Measurements from ENCODE around the gene BCL11B.

DNA sequence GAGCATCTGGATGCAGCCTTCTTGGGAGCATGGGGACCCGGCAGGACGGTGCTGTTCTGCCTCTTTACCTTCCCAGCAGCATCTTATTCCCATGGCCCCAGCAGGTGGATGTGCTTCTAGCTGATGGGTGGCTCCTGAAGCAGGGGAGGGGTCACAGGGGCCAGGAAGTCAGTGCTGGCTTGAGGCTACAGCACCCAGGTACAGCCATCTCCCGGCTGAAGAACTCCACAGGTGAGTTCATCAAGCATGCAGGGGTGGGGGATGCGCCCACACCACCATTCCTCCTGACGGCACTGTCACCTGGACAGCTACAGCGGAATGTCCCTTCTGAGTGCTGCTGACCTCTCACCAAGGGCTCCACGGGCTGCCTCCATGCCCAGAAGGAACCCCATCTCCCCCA is 57.3 kb downstream of the BCL11B start:
- TF ChIP-seq, protein P1, sequence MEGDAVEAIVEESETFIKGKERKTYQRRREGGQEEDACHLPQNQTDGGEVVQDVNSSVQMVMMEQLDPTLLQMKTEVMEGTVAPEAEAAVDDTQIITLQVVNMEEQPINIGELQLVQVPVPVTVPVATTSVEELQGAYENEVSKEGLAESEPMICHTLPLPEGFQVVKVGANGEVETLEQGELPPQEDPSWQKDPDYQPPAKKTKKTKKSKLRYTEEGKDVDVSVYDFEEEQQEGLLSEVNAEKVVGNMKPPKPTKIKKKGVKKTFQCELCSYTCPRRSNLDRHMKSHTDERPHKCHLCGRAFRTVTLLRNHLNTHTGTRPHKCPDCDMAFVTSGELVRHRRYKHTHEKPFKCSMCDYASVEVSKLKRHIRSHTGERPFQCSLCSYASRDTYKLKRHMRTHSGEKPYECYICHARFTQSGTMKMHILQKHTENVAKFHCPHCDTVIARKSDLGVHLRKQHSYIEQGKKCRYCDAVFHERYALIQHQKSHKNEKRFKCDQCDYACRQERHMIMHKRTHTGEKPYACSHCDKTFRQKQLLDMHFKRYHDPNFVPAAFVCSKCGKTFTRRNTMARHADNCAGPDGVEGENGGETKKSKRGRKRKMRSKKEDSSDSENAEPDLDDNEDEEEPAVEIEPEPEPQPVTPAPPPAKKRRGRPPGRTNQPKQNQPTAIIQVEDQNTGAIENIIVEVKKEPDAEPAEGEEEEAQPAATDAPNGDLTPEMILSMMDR (conservative IDR thresholded peaks at IDR 0.05; ENCODE audit: low read depth, low read length), result no peak
- TF ChIP-seq EZH2 (IDR thresholded peaks at IDR 0.05; ENCODE audit: borderline replicate concordance, low read depth, low read length, poor library complexity, severe bottlenecking), result no peak

All from A673 (cell line).